Inflammatory macrophage (primary cell): ENCODE data around the gene ARHGAP28.
"Not testable (repeated sequence)": the region's sequence is repeated elsewhere in the genome, so short reads cannot be mapped to it uniquely, and the experiment has no call there.

Source experiments
- DNase-seq, 2 donors: peaks; one replicate each; pipeline ENCODE4 v3.0.0-alpha.2; 2020 to 2022

The ARHGAP28 gene

GRCh38 chr18:6827161-6827560 lies 97.6 kb downstream of the ARHGAP28 start:
- DNase-seq, result not testable (repeated sequence)

DNA sequence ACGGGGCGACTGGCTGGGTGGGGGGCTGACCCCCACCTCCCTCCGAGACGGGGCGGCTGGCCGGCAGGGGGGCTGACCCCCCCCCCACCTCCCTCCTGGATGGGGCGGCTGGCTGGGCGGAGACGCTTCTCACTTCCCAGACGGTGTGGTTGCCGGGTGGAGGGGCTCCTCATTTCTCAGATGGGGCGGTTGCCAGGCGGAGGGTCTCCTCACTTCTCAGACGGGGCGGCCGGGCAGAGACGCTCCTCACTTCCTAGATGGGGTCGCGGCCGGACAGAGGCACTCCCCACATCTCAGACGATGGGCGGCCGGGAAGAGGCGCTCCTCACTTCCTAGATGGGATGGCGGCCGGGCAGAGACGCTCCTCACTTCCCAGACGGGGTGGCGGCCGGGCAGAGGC lies 98.0 kb downstream of the ARHGAP28 start:
- DNase-seq, result not testable (repeated sequence)

- DNase-seq, result no peak
Observed at GRCh38 chr18:6830916-6831315, 101.4 kb downstream of the ARHGAP28 start.

DNA sequence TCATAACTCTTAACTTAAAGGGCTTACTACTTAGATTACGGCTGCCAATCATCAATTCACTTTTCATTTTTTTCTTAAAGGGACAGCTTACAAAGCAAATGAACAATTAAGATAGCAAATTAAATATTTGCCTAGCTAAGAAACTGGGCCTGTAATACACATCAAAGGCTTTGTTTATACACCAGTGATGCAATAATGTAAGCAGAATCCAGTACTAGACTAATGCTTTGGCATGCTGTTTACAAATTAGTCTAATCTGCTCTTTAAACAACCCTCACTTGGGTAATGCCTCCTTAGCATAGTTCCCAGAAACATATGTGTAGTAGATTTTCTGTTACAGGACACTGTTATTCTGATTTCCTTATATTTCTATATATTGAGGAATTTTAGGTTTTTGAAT lies 105.8 kb downstream of the ARHGAP28 start:
- no peak for DNase-seq

DNA sequence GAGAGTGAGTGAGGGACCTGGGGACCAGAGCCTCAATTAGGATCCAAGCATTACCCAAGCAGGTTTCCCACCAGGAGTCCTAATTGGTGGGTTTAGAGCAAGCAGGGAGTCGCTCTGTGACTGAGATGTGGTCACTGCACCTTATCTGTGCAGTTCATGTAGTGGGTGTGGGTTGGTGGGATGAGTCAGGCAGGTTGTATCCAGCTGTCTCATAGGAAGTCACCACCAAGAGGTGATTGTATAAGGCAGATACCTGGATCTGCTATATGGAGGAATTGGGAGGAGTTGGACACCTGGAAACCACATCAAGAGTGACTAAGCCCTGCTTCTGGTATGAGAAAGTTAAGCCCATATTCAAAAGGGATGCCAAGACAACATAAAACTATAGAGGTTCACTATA lies 106.8 kb downstream of the ARHGAP28 start:
- no peak for DNase-seq

- no peak for DNase-seq
Observed at GRCh38 chr18:6837904-6838303, 108.4 kb downstream of the ARHGAP28 start.

- DNase-seq, result no peak
Observed at GRCh38 chr18:6842081-6842480, 112.6 kb downstream of the ARHGAP28 start.

DNA sequence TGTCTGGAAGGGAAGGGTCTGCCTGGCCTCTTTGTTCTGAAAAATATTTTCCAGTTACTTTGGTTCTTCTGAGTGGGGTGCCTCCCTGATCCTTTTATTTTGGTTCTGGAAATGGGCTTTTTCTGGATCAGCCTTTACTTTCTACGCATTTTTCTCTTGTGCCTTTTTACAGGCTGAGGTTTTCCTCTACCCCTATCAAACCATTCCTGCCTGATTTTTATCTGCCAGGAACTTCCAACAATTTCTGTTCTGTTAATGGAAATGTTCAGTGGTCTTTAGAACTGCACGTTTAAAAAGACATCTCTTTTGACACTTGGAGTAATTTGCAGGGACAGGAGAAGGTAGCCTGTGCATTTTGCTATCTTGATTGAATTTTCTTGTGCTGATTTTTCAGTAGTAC lies 113.8 kb downstream of the ARHGAP28 start:
- no peak for DNase-seq

- DNase-seq, result not testable (repeated sequence)
Observed at GRCh38 chr18:6845521-6845920, 116.0 kb downstream of the ARHGAP28 start.

GRCh38 chr18:6850396-6850795 lies 120.9 kb downstream of the ARHGAP28 start:
- DNase-seq, result no peak

- no peak for DNase-seq
Observed at GRCh38 chr18:6851480-6851879, 122.0 kb downstream of the ARHGAP28 start.

DNA sequence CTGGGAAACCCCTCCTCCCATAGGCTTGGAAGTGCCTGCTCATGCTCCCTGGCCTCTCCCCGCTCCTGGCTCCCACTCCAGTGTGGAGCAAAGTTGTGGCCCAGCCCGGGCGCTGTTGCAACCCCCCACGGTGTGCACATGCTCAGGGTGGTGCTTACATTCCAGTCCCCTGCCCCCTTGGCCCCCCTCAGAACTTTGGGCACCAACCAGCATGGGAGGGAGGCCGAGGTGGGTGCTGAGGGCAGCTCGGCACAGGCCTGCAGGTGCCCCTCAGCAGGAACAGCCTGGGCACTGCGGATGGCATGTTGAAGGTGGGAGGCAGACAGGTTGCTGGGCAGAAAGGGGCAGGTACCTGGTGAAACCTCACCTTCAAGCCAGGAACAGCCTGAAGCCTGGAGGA lies 125.3 kb downstream of the ARHGAP28 start:
- no peak for DNase-seq

DNA sequence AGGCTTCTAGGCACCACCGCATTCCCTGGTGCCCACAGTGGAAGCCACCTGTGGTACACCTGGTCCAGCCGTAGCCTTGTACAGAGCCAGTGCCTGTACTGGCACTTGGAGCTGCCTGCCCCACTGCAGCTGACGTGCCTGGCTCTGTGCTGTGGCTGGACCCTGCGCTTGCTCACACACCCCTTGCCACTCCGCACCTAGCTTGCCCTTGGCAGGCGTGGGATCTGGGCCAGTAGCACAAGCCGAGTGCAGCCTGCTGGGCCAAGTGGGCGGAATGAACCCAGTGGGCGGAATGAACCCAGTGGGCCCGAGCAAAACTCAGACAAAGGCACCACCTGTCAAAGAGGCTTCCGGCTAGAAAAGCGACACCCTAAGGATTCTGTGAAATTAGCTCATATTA lies 126.3 kb downstream of the ARHGAP28 start:
- no peak for DNase-seq

GRCh38 chr18:6857300-6857699 lies 127.8 kb downstream of the ARHGAP28 start:
- DNase-seq, result no peak

DNA sequence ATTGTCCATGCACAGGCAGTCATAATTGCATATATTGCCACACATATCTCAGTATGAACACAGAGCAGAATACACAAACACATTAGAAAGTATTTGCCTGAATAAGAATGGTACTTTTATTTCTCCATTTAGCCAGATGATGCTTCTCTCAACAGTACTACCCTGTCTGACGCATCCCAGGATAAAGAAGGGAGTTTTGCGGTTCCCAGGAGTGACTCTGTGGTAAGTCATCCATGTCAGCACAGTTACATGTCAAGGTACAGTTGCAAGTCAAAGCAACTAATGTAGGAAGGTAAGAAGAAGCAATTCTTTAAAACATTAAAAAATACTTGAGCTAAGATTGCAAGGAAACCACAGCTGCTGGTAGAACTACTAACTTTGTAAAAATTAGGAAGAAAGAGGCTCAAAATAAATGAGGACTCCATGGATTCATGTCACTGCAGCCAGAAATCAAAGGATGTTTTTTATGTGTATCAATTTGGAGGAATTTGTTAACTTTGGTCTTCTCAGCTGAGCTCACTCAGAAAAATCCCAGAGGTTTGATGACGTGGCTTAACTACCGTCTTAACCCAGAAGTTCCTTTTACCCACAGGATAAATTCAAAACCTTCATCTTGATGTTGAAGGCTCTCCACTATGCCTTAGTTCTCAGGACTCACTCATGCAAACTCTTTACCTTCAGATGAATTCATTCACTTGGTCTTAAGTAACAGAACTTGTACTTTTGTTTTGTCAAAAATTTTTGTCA lies 130.3 kb downstream of the ARHGAP28 start:
- no peak for DNase-seq

- DNase-seq, result no peak
Observed at GRCh38 chr18:6860804-6861448, 131.4 kb downstream of the ARHGAP28 start.

DNA sequence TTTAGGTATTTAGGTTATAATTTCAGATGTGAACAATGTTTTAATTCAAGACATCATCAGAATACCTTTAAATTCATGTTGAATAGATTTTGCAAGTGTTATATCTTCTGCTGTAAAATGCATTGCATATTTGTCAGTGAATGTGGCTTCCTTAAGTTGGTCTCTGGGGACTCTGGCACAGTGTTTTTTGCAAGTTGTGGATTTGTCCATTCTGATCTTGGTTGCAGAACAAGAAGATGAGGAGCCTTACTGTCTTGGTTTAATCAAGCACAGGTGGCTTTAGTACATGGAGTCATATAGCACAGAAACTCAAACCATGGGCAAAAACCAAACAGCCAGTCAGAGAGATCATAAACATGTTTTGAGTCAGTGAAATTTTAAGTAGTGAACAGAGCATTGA lies 135.7 kb downstream of the ARHGAP28 start:
- DNase-seq, result no peak

- DNase-seq, result no peak
Observed at GRCh38 chr18:6866552-6867085, 137.1 kb downstream of the ARHGAP28 start.

- DNase-seq, result no peak
Observed at GRCh38 chr18:6868033-6868432, 138.5 kb downstream of the ARHGAP28 start.

DNA sequence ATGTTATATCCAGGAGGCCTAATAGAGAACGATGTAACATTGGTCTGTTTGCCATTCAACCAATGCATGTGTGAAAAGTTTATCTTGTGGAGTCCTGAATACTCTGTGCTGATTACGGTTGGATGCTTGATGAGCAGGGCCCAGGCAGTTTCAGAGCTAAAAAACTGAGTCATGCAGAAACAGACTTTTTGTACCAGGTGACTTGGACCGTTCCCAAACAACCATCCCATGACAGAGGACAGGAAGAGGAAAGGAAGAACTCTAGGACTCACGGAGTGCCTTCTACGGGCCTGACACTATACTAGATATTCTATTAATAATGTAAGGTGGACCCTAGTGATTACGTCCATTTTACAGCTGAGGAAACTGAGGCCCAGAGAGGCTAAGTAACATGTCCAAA lies 142.1 kb downstream of the ARHGAP28 start:
- DNase-seq, result no peak

DNA sequence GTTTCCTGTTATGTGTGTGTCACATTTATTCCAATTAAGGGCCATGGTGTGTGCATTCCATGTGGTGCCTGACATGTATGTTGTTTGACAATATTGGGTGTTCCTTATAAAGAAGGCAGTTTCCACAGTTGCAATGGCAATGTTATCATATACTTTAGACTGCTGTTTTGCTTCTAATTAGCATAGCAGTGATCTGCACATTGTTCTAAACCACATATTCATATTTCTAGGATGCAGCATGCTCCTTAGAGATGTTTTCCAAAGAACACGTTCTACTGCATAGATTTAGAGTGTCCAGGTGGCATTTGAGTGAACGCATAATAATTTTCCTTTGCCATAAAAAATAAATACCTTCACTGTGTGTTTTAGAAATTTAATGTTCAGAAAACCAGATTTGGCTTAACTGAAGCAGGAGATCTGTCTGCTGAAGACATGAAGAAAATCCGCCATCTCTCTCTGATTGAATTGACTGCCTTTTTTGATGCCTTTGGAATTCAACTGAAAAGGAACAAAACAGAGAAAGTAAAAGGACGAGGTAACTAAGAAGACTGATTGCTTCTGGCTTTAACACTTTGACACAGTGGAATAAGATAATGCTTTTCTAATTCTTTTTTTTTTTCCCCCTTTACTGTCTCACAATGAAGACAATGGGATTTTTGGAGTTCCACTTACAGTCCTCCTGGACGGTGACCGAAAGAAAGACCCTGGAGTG lies 143.7 kb downstream of the ARHGAP28 start:
- DNase-seq, result no peak

GRCh38 chr18:6874315-6874714 lies 144.8 kb downstream of the ARHGAP28 start:
- no peak for DNase-seq

GRCh38 chr18:6875749-6876148 lies 146.2 kb downstream of the ARHGAP28 start:
- no peak for DNase-seq

GRCh38 chr18:6876641-6877041 lies 147.1 kb downstream of the ARHGAP28 start:
- no peak for DNase-seq
